Measurements from ENCODE around the gene JAML. TPM values are rescaled to one million over a fixed set of nuclear protein-coding genes. Genes with fewer than 3 reads are reported as not detected.
A peak's percentile ranks its signal among the peaks of the same experiment; 100 is the strongest.

The JAML gene
- total RNA-seq, 2 experiments from 2014 or later, result 148 to 150 TPM

DNA sequence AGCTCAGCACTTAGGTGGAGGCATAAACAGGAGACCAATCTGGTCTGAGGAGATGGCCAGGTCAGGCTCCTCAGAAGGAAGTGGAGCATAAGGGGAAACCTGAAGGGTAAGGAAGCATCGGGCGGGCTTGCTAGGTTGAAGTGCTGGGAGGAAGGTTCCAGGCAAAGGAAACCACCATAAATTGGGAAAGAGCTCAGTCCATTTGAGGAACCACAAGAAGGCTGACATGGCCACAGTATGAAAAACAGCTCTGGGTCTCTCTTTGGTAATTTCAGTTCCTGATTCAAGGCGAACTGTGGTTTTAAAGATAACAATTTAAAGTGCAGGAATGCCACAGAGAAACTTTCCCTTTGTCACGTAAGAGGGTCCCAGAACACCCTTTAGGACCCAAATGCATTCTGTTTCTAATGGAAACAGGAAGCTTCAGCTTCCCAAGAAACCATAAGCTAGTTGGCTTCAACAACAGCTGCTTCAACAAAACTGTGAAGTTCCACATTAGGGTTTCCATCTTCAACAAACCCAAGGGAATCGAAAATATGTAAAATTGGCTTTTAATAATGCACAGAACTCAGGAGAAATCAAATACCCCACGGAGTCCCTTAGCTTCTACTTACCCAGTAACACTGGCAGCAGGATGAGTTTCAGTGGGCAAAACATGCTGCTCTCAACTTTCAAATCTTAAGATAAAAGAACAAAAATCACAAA is 10.4 kb downstream of the JAML start:
- Mint-ChIP-seq H3K27ac (peak overlapping the region; percentile 97), H3K36me3 (peaks cover 68% of the 10 kb centered on the region), H3K27me3 (no peaks in the 10 kb centered on the region), H3K4me1 (peaks cover 85% of the 10 kb centered on the region), H3K9me3 (peaks cover 3% of the 10 kb centered on the region), H3K4me3 (peak overlapping the region; percentile 86)
- DNase-seq, result no peak

DNA sequence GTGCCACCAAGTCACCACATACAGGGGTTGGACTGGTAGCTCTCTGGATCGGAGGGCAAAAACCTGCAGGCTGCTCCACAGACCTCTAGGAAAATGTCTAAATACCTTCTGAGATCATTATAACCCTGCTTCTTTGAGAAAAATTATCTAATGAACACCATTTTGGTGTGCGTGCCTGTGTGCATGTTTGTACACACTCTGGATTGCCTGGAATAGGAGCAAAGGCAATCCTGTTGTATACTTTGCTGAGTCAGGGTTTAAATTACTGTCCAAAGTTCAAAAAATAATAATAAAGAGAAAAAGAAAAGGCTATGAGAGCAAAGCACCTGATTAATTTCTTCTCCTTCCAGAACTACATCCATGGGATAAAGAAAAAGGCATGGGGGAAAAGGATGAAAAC is 11.0 kb downstream of the JAML start:
- Mint-ChIP-seq H3K4me3 (peak overlapping the region; percentile 86), H3K9me3 (peaks cover under 1% of the 10 kb centered on the region), H3K27ac (peak overlapping the region; percentile 97), H3K27me3 (no peaks in the 10 kb centered on the region), H3K4me1 (peaks cover 85% of the 10 kb centered on the region), H3K36me3 (peaks cover 67% of the 10 kb centered on the region)
- no peak for DNase-seq

DNA sequence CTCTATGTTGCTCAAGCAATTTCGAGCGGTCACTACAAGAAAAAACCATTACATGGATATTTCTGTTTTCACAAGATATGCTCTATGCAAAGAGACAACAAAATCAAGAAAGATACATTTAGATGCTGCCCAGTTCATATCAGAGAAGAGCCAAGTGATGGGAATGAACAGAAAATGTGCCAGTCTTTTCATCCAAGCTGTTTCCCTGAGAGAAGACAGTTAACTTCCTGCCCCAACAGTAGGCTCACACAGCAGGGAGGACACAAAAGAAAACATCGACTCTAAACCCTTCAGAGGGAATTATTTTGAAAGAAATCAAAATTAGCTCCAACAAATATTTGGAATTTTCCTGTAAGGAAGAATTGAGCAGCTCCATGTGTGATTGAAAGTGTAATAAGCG is 11.6 kb downstream of the JAML start:
- H3K4me1 Mint-ChIP-seq, result peaks cover 82% of the 10 kb centered on the region
- no peaks in the 10 kb centered on the region for H3K27me3 Mint-ChIP-seq
- H3K9me3 Mint-ChIP-seq, result no peaks in the 10 kb centered on the region
- peaks cover 63% of the 10 kb centered on the region for H3K36me3 Mint-ChIP-seq
- H3K27ac Mint-ChIP-seq, result peak overlapping the region; percentile 97
- peak overlapping the region; percentile 86 for H3K4me3 Mint-ChIP-seq
- no peak for DNase-seq

DNA sequence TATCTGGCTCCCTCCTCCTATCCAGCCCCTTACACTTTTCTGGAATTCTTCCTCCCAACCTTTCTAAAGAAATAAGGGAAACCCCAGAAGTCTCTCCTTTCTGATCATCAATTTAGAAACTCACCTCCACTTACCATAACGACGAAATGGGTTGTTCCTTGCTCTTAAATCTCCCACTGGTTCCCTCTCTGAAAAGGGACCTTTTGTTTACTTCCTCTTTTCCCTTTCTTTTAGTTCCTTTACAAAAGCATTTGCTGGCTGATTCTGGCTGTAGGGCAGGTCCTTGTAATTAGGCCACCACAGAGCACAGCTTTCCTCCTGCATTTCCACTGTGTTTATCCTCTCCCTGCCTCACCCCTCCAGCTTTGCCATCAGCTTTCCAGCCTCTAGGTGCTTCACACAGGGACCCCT is 12.0 kb downstream of the JAML start:
- H3K4me1 Mint-ChIP-seq, result peaks cover 82% of the 10 kb centered on the region
- DNase-seq, result no peak
- H3K27me3 Mint-ChIP-seq, result no peaks in the 10 kb centered on the region
- H3K36me3 Mint-ChIP-seq, result peaks cover 63% of the 10 kb centered on the region
- peak overlapping the region; percentile 86 for H3K4me3 Mint-ChIP-seq
- H3K9me3 Mint-ChIP-seq, result no peaks in the 10 kb centered on the region
- peak overlapping the region; percentile 97 for H3K27ac Mint-ChIP-seq

DNA sequence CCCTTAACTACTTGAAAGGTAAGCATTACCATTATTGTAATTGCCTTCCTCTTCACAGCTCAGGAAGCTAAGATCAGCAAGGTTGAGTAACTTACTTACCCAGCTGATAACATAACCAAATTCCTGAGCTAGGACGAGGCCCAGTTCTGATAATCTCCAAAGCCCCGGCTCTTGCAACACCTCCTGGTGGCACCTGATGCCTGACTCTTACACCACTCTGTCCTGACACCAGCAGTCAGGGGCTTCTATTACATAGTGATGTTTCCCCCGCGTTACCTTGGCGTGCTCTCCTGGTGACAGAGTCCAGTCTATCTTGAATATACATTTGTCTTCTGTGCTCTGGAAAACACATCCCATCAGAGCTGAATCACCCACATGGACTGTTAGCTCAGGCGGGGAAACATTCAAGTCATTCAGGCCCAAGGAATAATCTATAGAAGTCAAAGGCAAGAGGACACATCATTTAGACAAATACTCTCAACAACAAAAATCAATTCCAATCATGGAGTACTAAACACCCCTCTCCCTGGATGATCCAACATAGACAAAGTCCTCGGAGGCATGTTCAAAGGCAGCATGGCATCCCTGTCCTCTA is 12.6 kb downstream of the JAML start:
- peaks cover 65% of the 10 kb centered on the region for H3K36me3 Mint-ChIP-seq
- no peaks in the 10 kb centered on the region for H3K9me3 Mint-ChIP-seq
- peaks cover 81% of the 10 kb centered on the region for H3K4me1 Mint-ChIP-seq
- no peaks in the 10 kb centered on the region for H3K27me3 Mint-ChIP-seq
- peak overlapping the region; percentile 97 for H3K27ac Mint-ChIP-seq
- peak overlapping the region; percentile 7 for H3K4me3 Mint-ChIP-seq
- no peak for DNase-seq

DNA sequence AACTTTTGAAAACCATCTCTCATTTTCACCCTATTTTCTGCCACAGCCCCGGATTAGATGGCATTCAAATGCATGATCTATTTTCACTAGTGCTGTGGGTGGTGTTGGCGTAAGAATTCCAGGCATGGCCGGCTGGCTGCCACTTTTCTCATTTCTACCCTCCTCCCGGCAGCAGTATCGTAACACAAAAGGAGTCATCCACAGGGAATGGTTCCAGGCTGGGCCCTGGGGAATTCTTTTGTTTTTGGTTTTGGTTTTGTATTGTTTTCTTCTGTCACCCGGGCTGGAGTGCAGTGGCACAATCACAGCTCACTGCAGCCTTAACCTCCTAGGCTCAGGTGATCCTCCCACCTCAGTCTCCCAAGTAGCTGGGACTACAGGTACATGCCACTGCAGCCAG is 13.8 kb downstream of the JAML start:
- H3K4me3 Mint-ChIP-seq, result no peak overlapping the region
- H3K27me3 Mint-ChIP-seq, result no peaks in the 10 kb centered on the region
- H3K9me3 Mint-ChIP-seq, result peaks cover 1% of the 10 kb centered on the region
- peak overlapping the region; percentile 34 for H3K27ac Mint-ChIP-seq
- peaks cover 83% of the 10 kb centered on the region for H3K4me1 Mint-ChIP-seq
- no peak for DNase-seq
- peaks cover 65% of the 10 kb centered on the region for H3K36me3 Mint-ChIP-seq

DNA sequence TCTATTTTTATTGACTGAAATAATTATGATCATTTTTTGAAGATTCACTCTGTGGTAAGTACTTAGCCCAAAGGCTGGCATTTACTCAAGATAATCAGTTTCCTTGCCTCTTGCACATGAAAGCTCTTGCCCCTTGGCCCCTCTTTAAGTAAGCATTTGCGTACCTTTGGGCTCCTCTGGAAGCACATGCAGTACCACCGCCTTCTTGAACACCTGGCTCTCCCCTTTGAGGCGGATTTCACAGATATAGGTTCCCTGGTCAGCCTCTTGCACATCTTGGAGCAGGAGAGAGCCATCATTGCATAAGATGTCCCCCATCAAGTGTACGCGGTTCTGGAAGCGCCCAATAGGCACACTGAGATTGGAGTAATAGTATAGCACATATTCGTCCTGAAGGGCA is 14.5 kb downstream of the JAML start:
- no peaks in the 10 kb centered on the region for H3K27me3 Mint-ChIP-seq
- DNase-seq, result no peak
- peaks cover 87% of the 10 kb centered on the region for H3K4me1 Mint-ChIP-seq
- H3K27ac Mint-ChIP-seq, result peak overlapping the region; percentile 51
- peak overlapping the region; percentile 15 for H3K4me3 Mint-ChIP-seq
- H3K36me3 Mint-ChIP-seq, result peaks cover 61% of the 10 kb centered on the region
- peaks cover 1% of the 10 kb centered on the region for H3K9me3 Mint-ChIP-seq

DNA sequence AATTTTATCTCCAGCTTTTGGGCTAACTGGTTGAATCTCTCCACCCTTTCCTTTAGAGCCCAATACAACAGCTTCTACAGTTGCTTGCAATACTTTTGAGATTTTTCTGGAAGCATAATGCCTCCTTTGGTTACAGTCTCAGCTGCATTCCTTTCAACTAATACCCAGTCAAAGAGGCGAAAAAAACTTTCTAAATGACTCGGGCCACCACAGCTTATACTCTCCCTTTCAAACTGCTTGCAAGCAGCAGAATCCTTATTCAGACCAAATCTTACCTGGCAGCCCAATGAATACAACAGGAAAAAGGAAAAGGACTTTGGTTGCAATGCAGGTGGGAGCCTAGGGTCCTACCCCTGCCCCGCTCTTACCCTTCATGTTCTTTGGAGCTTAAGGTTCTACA is 15.8 kb downstream of the JAML start:
- no peak for DNase-seq
- no peak overlapping the region for H3K4me3 Mint-ChIP-seq
- H3K27me3 Mint-ChIP-seq, result no peaks in the 10 kb centered on the region
- H3K4me1 Mint-ChIP-seq, result peaks cover 76% of the 10 kb centered on the region
- H3K9me3 Mint-ChIP-seq, result peaks cover 1% of the 10 kb centered on the region
- H3K36me3 Mint-ChIP-seq, result peaks cover 53% of the 10 kb centered on the region
- peak overlapping the region; percentile 85 for H3K27ac Mint-ChIP-seq

DNA sequence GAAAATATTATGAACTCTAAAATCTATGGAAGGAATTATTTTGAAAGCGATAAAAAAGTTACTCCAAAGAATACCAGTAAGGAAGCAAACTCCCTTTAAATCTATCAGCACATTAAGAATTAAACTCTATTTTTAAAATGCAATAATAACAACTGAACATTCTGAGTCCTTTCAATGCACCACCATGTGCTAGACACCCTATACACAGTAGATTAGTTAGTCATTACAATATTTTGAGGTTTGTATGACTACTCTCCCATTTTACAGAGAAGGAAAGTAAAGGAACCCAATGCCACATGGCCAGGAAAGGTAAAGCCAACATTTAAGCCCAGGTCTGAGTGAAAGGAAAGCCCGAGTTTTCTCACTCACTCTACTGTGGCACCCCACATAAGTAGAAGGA is 17.7 kb downstream of the JAML start:
- Mint-ChIP-seq H3K9me3 (peaks cover 1% of the 10 kb centered on the region), H3K27ac (peak overlapping the region; percentile 92), H3K4me1 (peaks cover 57% of the 10 kb centered on the region), H3K36me3 (peaks cover 34% of the 10 kb centered on the region), H3K4me3 (no peak overlapping the region), H3K27me3 (no peaks in the 10 kb centered on the region)
- DNase-seq, result no peak

DNA sequence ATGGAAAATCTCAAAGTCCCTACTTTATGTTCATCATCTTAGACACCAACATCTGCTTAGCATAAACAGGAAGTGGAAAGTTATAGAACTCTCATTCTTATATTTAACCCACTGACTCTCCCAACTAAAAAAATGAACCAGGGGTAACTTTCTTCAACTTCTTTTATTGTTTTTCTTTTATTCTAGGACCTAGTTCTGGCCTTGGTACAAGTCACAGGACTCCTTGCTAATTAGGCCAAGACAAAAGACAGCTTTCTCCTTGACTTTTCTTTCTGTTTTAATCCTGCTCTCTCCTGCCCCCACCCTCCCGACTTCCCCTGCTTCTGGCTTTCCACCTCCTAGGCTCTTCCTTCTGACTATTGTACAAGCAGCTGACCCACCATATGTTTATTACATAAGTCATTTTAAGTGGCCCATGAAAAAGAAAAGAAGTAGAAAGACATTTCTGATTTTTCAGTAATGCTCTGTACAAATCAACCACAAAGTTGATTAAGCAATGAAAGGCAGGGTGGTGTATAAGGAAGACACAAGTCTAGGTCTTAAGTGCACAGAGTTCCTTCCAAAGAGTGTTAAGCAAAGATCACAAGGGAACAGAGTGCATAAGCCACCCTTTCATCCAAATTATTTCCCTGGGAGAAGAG is 18.3 kb downstream of the JAML start:
- Mint-ChIP-seq H3K9me3 (peaks cover 1% of the 10 kb centered on the region), H3K27ac (peak overlapping the region; percentile 92), H3K4me1 (peaks cover 52% of the 10 kb centered on the region), H3K4me3 (peak overlapping the region; percentile 37), H3K36me3 (peaks cover 29% of the 10 kb centered on the region), H3K27me3 (no peaks in the 10 kb centered on the region)
- DNase-seq, result no peak

DNA sequence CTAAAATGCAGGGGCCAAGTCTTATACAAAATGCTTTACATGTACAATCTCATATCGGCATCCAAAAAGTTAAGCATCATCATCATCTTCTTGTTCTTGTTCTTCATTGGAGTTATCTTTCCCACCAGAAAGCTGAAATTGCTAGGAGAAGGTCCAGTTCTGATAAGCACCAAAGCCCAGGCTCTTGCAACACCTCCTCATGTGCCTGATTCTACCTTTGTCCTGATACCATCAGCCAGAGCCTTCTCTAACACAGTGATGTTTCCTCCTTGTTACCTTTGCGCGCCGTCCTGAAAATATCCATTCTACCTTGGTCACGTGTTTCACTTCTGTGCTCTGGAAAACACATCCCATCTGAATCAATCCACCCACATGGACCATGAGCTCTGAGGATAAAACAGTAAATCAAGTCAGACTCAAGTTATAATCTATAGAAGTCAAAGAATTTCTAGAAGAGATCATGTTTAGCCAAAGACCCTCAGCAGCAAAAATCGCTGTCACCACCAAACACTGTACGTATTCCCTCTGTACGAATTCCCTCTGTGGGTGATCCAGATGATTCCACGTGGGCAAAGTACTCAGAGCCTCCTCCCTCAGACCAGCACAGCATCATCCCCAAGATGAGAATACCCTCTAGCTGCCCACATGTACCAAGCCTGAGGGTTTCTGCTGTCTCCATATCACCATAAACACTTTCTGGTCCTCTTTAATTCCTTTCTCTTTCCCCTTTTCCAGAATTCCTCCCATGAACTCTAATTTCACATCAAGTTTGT is 19.0 kb downstream of the JAML start:
- H3K27me3 Mint-ChIP-seq, result no peaks in the 10 kb centered on the region
- peak overlapping the region; percentile 92 for H3K27ac Mint-ChIP-seq
- H3K4me1 Mint-ChIP-seq, result peaks cover 46% of the 10 kb centered on the region
- peaks cover 25% of the 10 kb centered on the region for H3K36me3 Mint-ChIP-seq
- peaks cover 1% of the 10 kb centered on the region for H3K9me3 Mint-ChIP-seq
- H3K4me3 Mint-ChIP-seq, result no peak overlapping the region
- DNase-seq, result no peak

DNA sequence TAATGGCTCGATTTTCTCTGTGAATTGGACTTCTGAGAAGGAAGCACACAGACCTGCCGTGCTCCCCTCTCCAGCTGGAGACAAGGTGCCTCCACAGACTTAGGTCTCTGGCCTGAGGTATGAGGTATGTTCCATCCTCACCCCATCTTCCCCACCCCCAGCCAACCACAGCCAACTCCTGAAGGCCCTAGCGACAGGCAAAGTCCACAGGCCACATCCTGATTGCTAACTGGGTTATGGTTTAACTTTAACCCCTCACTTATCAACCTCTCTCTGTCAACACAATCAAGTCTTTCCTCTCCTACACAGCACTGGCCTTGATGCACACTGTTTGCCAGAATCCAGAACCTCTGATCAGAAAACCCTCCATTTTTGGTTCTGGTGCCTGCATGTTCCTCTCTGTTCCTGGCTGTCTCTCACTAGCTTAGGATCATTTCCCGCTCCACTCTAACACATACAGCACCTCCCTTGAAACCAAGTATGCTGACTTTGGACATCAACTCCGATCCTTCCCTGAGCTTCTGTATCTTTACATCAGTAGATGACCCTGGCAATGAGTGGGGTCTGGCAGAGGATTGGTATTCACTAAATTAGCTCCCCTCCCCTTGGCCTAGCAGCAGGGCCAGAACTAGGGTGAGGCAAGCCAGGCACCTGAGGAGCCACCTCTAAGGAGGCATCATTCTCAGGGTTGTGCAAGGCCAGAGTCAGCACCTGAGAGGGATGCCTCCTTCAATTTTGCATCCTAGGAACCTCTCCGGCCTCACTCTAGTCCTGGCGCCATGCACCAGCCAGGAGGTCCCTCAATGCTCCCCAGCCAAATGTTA is 22.0 kb downstream of the JAML start:
- peaks cover 26% of the 10 kb centered on the region for H3K36me3 Mint-ChIP-seq
- no peak overlapping the region for H3K27ac Mint-ChIP-seq
- DNase-seq, result peak; percentile 67
- H3K4me1 Mint-ChIP-seq, result peaks cover 39% of the 10 kb centered on the region
- H3K9me3 Mint-ChIP-seq, result peaks cover 1% of the 10 kb centered on the region
- H3K4me3 Mint-ChIP-seq, result no peak overlapping the region
- H3K27me3 Mint-ChIP-seq, result no peaks in the 10 kb centered on the region

DNA sequence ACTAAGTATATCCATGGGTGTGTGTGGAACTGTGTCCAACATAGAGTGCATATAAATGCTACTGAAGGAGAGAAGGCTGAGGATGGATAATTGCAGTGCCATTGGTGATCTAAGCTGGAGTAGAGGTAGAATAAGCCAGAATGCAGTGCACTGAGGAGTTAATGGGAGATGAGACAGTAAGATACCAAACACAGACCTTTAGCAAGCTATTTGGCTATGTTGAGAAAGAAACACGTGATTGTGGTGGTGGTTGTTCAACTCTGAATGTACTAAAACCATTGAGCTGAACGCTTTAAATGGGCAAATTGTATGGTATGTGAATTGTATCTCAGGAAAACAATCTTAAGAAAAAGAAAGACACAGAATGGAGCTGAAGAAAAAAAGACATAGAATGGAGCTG is 22.8 kb downstream of the JAML start:
- Mint-ChIP-seq H3K36me3 (peaks cover 27% of the 10 kb centered on the region), H3K4me3 (no peak overlapping the region), H3K9me3 (peaks cover 1% of the 10 kb centered on the region), H3K4me1 (peaks cover 34% of the 10 kb centered on the region), H3K27ac (no peak overlapping the region), H3K27me3 (no peaks in the 10 kb centered on the region)
- no peak for DNase-seq

DNA sequence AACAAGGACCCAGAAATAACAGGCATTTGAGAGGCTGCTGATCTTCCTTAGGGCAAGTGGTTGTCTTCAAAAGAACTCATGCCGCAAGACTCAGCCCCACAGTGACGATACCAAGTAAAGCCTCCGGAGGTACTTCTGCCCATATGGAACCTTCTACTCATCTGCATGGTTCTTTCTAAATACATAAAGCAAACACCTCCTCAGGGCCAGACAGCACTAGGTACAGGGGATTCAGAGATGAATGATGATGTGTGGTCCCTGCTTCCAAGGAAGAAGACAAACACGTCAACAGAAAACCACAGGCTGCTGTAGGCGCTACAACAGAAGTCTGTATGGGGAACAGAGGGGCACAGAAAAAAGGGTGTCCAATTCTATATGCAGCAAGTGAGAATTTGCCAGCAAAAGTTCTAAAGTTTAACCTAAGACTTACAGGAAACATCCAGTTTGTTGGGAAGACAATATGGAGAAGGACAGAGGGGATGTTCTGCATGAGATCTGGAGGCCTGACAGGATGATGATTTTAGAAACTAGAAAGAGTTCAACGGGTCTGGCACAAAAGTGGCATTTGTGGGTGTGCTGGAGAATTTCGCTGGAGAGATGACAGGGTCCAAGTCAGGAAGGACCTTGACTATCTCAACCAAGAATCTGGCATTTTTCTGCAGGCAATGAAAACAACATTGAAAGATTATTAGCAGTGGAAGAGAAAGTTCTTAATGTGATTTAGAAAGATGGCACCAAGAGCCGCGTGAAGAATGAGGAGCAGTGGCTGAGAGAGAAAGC is 23.7 kb downstream of the JAML start:
- no peak overlapping the region for H3K27ac Mint-ChIP-seq
- H3K36me3 Mint-ChIP-seq, result peaks cover 32% of the 10 kb centered on the region
- no peaks in the 10 kb centered on the region for H3K9me3 Mint-ChIP-seq
- no peak overlapping the region for H3K4me3 Mint-ChIP-seq
- peak; percentile 58 for DNase-seq
- H3K27me3 Mint-ChIP-seq, result no peaks in the 10 kb centered on the region
- peaks cover 25% of the 10 kb centered on the region for H3K4me1 Mint-ChIP-seq

Measured in activated naive CD8-positive, alpha-beta T cell treated with anti-CD3 and anti-CD28 coated beads for 36 hours (primary cell).